Natural killer cell treated with Interleukin-12 subunit alpha and Interleukin-12 subunit beta and Interleukin-15 and Interleukin-18, amount 100 ng/mL, for 72 hours (primary cell): ENCODE data around the gene FBXW8. TPM values are rescaled to one million over a fixed set of nuclear protein-coding genes. Genes with fewer than 3 reads are reported as not detected.

Experiments used
- ATAC-seq, 2 donors: fragments of 150-1000 bp; cut with Tn5 transposase in 1 of 2; sonication (Bioruptor Pico), chemical (Tn5 transposase) in 1 of 2; 2 replicates each; pipeline ENCODE4 v1.10.0; 2021
- DNase-seq: peaks from one replicate; pipeline ENCODE4 v3.0.0; 2022; ENCODE audit warnings: low spot score
- H3K27ac Mint-ChIP-seq, 2 donors: 1 replicate in 1 of 2; 2 replicates in 1 of 2; pipeline ENCODE4 v1.8.0; 2022; ENCODE audit warnings: mixed read lengths in 2 of 2, mild to moderate bottlenecking in 1 of 2, moderate library complexity in 1 of 2
- H3K27me3 Mint-ChIP-seq, 2 donors: 1 replicate in 1 of 2; 2 replicates in 1 of 2; pipeline ENCODE4 v1.8.0; 2022; ENCODE audit warnings: mixed read lengths in 2 of 2
- H3K36me3 Mint-ChIP-seq: one replicate; pipeline ENCODE4 v1.8.0; 2022; ENCODE audit warnings: mixed read lengths
- H3K4me1 Mint-ChIP-seq, 2 donors: 1 replicate in 1 of 2; 2 replicates in 1 of 2; pipeline ENCODE4 v1.8.0; 2022; ENCODE audit warnings: low read depth in 2 of 2, mixed read lengths in 2 of 2, mild to moderate bottlenecking in 1 of 2
- H3K4me3 Mint-ChIP-seq: one replicate; pipeline ENCODE4 v1.8.0; 2022; ENCODE audit warnings: mixed read lengths
- H3K9me3 Mint-ChIP-seq: 2 replicates; pipeline ENCODE4 v1.8.0; 2022; ENCODE audit warnings: mixed read lengths
- total RNA-seq, 2 donors: library from RNA; stranded (reverse); gene quantifications; one replicate each; pipeline ENCODE4 v1.2.3, GENCODE V29; 2022

Gene FBXW8
- total RNA-seq, 2 donors from 2014 or later = 9.6 to 11.5 TPM

GRCh38 chr12:116880213-116880816, 30.4 kb upstream of the FBXW8 start:
- Mint-ChIP-seq H3K9me3 (no peaks in the 10 kb centered on the region), H3K27ac (no peak overlapping the region), H3K4me3 (peak overlapping the region; percentile 50), H3K36me3 (peaks cover 4% of the 10 kb centered on the region), H3K4me1 (peaks cover 16% of the 10 kb centered on the region in 2 donors), H3K27me3 (peaks cover 63 to 78% of the 10 kb centered on the region in 2 donors)
- DNase-seq (no peak), ATAC-seq (no peak)

GRCh38 chr12:116880817-116881324, 29.9 kb upstream of the FBXW8 start:
- DNase-seq (no peak), ATAC-seq (peak; percentile 56 to 65)
- Mint-ChIP-seq H3K9me3 (no peaks in the 10 kb centered on the region), H3K27ac (no peak overlapping the region), H3K27me3 (peaks cover 63 to 77% of the 10 kb centered on the region in 2 donors), H3K4me3 (peak overlapping the region; percentile 50), H3K36me3 (peaks cover 4% of the 10 kb centered on the region), H3K4me1 (peaks cover 16% of the 10 kb centered on the region in 2 donors)

GRCh38 chr12:116881325-116881876, 29.3 kb upstream of the FBXW8 start, which contains the start of gene HRK:
TSS of gene HRK (minus strand) at chr12:116881441. CDS start at chr12:116881307, 134 bp downstream.
- Mint-ChIP-seq H3K27me3 (peaks cover 59 to 72% of the 10 kb centered on the region in 2 donors), H3K9me3 (no peaks in the 10 kb centered on the region), H3K4me3 (peak within 1 kb of the TSS; percentile 50), H3K36me3 (peaks cover 4% of the 10 kb centered on the region), H3K27ac (no peak within 1 kb of the TSS), H3K4me1 (peaks cover 16% of the 10 kb centered on the region in 2 donors)
- no peak for ATAC-seq
- no peak for DNase-seq

GRCh38 chr12:116881877-116882507, 28.8 kb upstream of the FBXW8 start:
- Mint-ChIP-seq H3K27ac (no peak overlapping the region), H3K36me3 (peaks cover 4% of the 10 kb centered on the region), H3K4me3 (no peak overlapping the region), H3K27me3 (peaks cover 53 to 70% of the 10 kb centered on the region in 2 donors), H3K4me1 (peaks cover 16% of the 10 kb centered on the region in 2 donors), H3K9me3 (no peaks in the 10 kb centered on the region)
- DNase-seq = no peak
- ATAC-seq = no peak

GRCh38 chr12:116882742-116883141, 28.0 kb upstream of the FBXW8 start:
- no peak overlapping the region for H3K27ac Mint-ChIP-seq
- peaks cover 16% of the 10 kb centered on the region in 2 donors for H3K4me1 Mint-ChIP-seq
- peaks cover 4% of the 10 kb centered on the region for H3K36me3 Mint-ChIP-seq
- H3K9me3 Mint-ChIP-seq = no peaks in the 10 kb centered on the region
- peaks cover 54 to 77% of the 10 kb centered on the region in 2 donors for H3K27me3 Mint-ChIP-seq
- DNase-seq (no peak), ATAC-seq (no peak)
- H3K4me3 Mint-ChIP-seq = no peak overlapping the region

- DNase-seq (no peak), ATAC-seq (no peak)
- H3K36me3 Mint-ChIP-seq = peaks cover 4% of the 10 kb centered on the region
- no peak overlapping the region for H3K4me3 Mint-ChIP-seq
- no peaks in the 10 kb centered on the region for H3K9me3 Mint-ChIP-seq
- H3K4me1 Mint-ChIP-seq = peaks cover 9 to 10% of the 10 kb centered on the region in 2 donors
- H3K27me3 Mint-ChIP-seq = peaks cover 46 to 65% of the 10 kb centered on the region in 2 donors
- H3K27ac Mint-ChIP-seq = no peak overlapping the region
These were observed 25.9 kb upstream of the FBXW8 start for GRCh38 chr12:116884871-116885270.

- ATAC-seq (no peak), DNase-seq (no peak)
- Mint-ChIP-seq H3K36me3 (peaks cover 2% of the 10 kb centered on the region), H3K4me1 (peaks cover 2 to 4% of the 10 kb centered on the region in 2 donors), H3K9me3 (no peaks in the 10 kb centered on the region), H3K27me3 (peaks cover 39 to 59% of the 10 kb centered on the region in 2 donors), H3K4me3 (no peak overlapping the region), H3K27ac (no peak overlapping the region)
These were observed 25.3 kb upstream of the FBXW8 start for GRCh38 chr12:116885491-116885890.

- no peaks in the 10 kb centered on the region for H3K36me3 Mint-ChIP-seq
- no peaks in the 10 kb centered on the region for H3K4me1 Mint-ChIP-seq
- H3K4me3 Mint-ChIP-seq = no peak overlapping the region
- no peak overlapping the region for H3K27ac Mint-ChIP-seq
- H3K27me3 Mint-ChIP-seq = peaks cover 33 to 45% of the 10 kb centered on the region in 2 donors
- no peaks in the 10 kb centered on the region for H3K9me3 Mint-ChIP-seq
- ATAC-seq (no peak), DNase-seq (no peak)
These were observed 23.5 kb upstream of the FBXW8 start for GRCh38 chr12:116887244-116887643.

GRCh38 chr12:116887897-116888296, 22.9 kb upstream of the FBXW8 start:
- ATAC-seq (no peak), DNase-seq (no peak)
- no peaks in the 10 kb centered on the region for H3K9me3 Mint-ChIP-seq
- H3K27ac Mint-ChIP-seq = no peak overlapping the region
- no peak overlapping the region for H3K4me3 Mint-ChIP-seq
- H3K27me3 Mint-ChIP-seq = peaks cover 30 to 39% of the 10 kb centered on the region in 2 donors
- H3K36me3 Mint-ChIP-seq = no peaks in the 10 kb centered on the region
- H3K4me1 Mint-ChIP-seq = no peaks in the 10 kb centered on the region

GRCh38 chr12:116890330-116890729, 20.4 kb upstream of the FBXW8 start:
- Mint-ChIP-seq H3K27me3 (peaks cover 19 to 25% of the 10 kb centered on the region in 2 donors), H3K4me3 (no peak overlapping the region), H3K36me3 (no peaks in the 10 kb centered on the region), H3K27ac (no peak overlapping the region), H3K4me1 (no peaks in the 10 kb centered on the region), H3K9me3 (no peaks in the 10 kb centered on the region)
- DNase-seq (no peak), ATAC-seq (no peak)

- Mint-ChIP-seq H3K4me1 (no peaks in the 10 kb centered on the region), H3K4me3 (no peak overlapping the region), H3K36me3 (no peaks in the 10 kb centered on the region), H3K27ac (no peak overlapping the region), H3K9me3 (no peaks in the 10 kb centered on the region), H3K27me3 (peaks cover 19 to 29% of the 10 kb centered on the region in 2 donors)
- DNase-seq = no peak
- ATAC-seq = no peak
These were observed 19.7 kb upstream of the FBXW8 start for GRCh38 chr12:116891019-116891418.

- ATAC-seq = no peak
- DNase-seq = no peak
- Mint-ChIP-seq H3K4me3 (no peak overlapping the region), H3K36me3 (no peaks in the 10 kb centered on the region), H3K4me1 (no peaks in the 10 kb centered on the region), H3K27ac (no peak overlapping the region), H3K27me3 (peaks cover 16 to 26% of the 10 kb centered on the region in 2 donors), H3K9me3 (no peaks in the 10 kb centered on the region)
These were observed 18.2 kb upstream of the FBXW8 start for GRCh38 chr12:116892349-116893140.

- Mint-ChIP-seq H3K27me3 (peaks cover 24 to 29% of the 10 kb centered on the region in 2 donors), H3K4me1 (no peaks in the 10 kb centered on the region), H3K4me3 (no peak overlapping the region), H3K9me3 (no peaks in the 10 kb centered on the region), H3K27ac (no peak overlapping the region), H3K36me3 (no peaks in the 10 kb centered on the region)
- DNase-seq = no peak
- no peak for ATAC-seq
These were observed 15.8 kb upstream of the FBXW8 start for GRCh38 chr12:116894913-116895312.
